Measurements from ENCODE around the gene STAM.
"Not testable (repeated sequence)": the region's sequence is repeated elsewhere in the genome, so short reads cannot be mapped to it uniquely, and the experiment has no call there.

STAM gene

DNA sequence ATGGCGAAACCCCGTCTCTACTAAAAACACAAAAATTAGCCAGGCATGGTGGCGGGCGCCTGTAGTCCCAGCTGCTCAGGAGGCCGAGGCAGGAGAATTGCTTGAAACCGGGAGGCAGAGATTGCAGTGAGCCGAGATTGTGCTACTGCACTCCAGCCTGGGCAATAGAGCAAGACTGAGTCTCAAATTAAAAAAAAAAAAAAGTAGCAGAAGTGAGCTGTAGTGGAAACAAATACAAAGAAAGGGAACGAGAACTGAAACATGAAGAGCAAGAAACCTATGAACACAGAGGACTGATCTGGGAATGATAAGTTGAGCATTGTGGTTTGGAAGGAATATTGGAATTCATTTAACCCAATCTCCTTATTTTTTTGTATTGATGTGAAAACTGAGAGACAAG is 11.4 kb upstream of the STAM start:
- CTCF ChIA-PET; H3K27ac ChIP-seq (ENCODE audit: extremely low read depth, low read depth, low read length); H3K36me3 ChIP-seq (ENCODE audit: control insufficient read depth in 2 of 2, insufficient read depth in 1 of 2, low read length in 2 of 2); H3K4me3 ChIP-seq (ENCODE audit: low read depth, low read length); H3K4me1 ChIP-seq (ENCODE audit: control insufficient read depth, insufficient read depth, low read length); H3K9me3 ChIP-seq (ENCODE audit: control insufficient read depth, insufficient read depth, low read depth, low read length): not testable (repeated sequence)
- POLR2A ChIA-PET, result interaction anchor here (1.4 kb wide), 2 partner anchors 11 to 16 kb away, joined by 3 to 6 read pairs; partner anchors contain the start of genes HACD1 and STAM

GRCh38 chr10:17633353-17633752 is 10.6 kb upstream of the STAM start:
- Histone ChIP-seq H3K4me1 (ENCODE audit: control insufficient read depth, insufficient read depth, low read length) (no peaks in the 10 kb centered on the region), H3K9me3 (ENCODE audit: control insufficient read depth, insufficient read depth, low read depth, low read length) (no peaks in the 10 kb centered on the region), H3K27ac (ENCODE audit: extremely low read depth, low read depth, low read length) (no peak overlapping the region), H3K36me3 (ENCODE audit: control insufficient read depth in 2 of 2, insufficient read depth in 1 of 2, low read length in 2 of 2) (no peaks in the 10 kb centered on the region), H3K4me3 (ENCODE audit: low read depth, low read length) (no peak overlapping the region)
- TF ChIP-seq ZFHX2 (tag by site-specific recombination; conservative IDR thresholded peaks at IDR 0.05), result no peak
- no peak for TF ChIP-seq ZNF596 (tag by site-specific recombination; IDR thresholded peaks at IDR 0.05)
- no peak for TF ChIP-seq ZNF335 (tag by site-specific recombination; conservative IDR thresholded peaks at IDR 0.05)
- TF ChIP-seq ZNF701 (tag by site-specific recombination; IDR thresholded peaks at IDR 0.05), result no peak
- POLR2A ChIA-PET, result interaction anchor here (1.4 kb wide), 2 partner anchors 11 to 16 kb away, joined by 3 to 6 read pairs; partner anchors contain the start of genes HACD1 and STAM
- CTCF ChIA-PET, result interaction anchor here (0.6 kb wide), 4 partner anchors 114 to 1306 kb away, joined by 3 to 7 read pairs (median 4); no protein-coding TSS in a partner anchor

- H3K27ac ChIP-seq (ENCODE audit: extremely low read depth, low read depth, low read length), result no peak overlapping the region
- no peak overlapping the region for H3K4me3 ChIP-seq (ENCODE audit: low read depth, low read length)
- ChIA-PET CTCF (interaction anchor here (0.6 to 1.0 kb wide), 3 partner anchors 86 to 165 kb away, joined by 3 to 5 read pairs (median 4); no protein-coding TSS in a partner anchor), POLR2A (no interaction called here)
- H3K36me3 ChIP-seq (ENCODE audit: control insufficient read depth in 2 of 2, insufficient read depth in 1 of 2, low read length in 2 of 2), result no peaks in the 10 kb centered on the region
- no peaks in the 10 kb centered on the region for H3K4me1 ChIP-seq (ENCODE audit: control insufficient read depth, insufficient read depth, low read length)
- H3K9me3 ChIP-seq (ENCODE audit: control insufficient read depth, insufficient read depth, low read depth, low read length), result no peaks in the 10 kb centered on the region
- TF ChIP-seq ZBTB21 (tag by site-specific recombination; IDR thresholded peaks at IDR 0.05) (no peak), ZNF394 (tag by site-specific recombination; IDR thresholded peaks at IDR 0.05; ENCODE audit: borderline replicate concordance) (no peak), KLF8 (tag by site-specific recombination; IDR thresholded peaks at IDR 0.05) (no peak), ZNF664 (tag by site-specific recombination; IDR thresholded peaks at IDR 0.05) (no peak)
Measured at GRCh38 chr10:17637869-17638268, 6.1 kb upstream of the STAM start.

DNA sequence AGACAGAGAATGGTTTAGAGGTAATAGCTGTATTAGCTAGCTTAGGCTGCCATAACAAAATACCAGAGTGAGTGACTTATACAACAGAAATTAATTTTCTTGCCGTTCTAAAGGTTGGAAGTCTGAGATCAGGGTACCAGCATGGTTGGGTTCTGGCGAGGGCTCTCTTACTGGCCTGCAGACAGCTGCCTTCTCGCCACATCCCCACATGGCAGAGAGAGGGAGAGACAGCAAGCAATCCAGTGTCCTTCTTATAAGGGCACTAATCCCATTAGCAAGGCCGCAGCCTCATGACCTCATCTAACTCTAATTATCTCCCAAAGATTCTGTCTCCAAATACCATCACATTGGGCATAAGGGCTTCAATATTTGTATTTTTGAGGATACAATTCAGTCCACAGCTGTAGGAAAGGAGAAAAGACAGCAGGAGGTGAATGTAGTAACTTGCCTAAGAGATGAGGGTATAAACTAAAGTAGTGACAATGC is 3.6 kb upstream of the STAM start:
- POLR2A ChIA-PET, result no interaction called here
- CTCF ChIA-PET, result interaction anchor here (0.6 kb wide), 1 partner anchor 1843 kb away, joined by 4 read pairs; no protein-coding TSS in a partner anchor

GRCh38 chr10:17643339-17643754 is 604 bp upstream of the STAM start:
- Histone ChIP-seq H3K9me3 (ENCODE audit: control insufficient read depth, insufficient read depth, low read depth, low read length) (no peaks in the 10 kb centered on the region), H3K27ac (ENCODE audit: extremely low read depth, low read depth, low read length) (peak overlapping the region; percentile 95), H3K4me1 (ENCODE audit: control insufficient read depth, insufficient read depth, low read length) (0 out of 2 replicates have a peak, but pooled peaks cover 3% of the 10 kb centered on the region), H3K36me3 (ENCODE audit: control insufficient read depth in 2 of 2, insufficient read depth in 1 of 2, low read length in 2 of 2) (peaks cover 0 to 6% of the 10 kb centered on the region in 2 experiments; a peak in 1 of 3 replicates), H3K4me3 (ENCODE audit: low read depth, low read length) (peak overlapping the region; percentile 86)
- POLR2A ChIA-PET, result interaction anchor here (0.6 to 2.6 kb wide), 10 partner anchors 8 to 193 kb away, joined by 3 to 47 read pairs (median 6); partner anchors contain the start of gene HACD1
- CTCF ChIA-PET, result interaction anchor here (0.6 to 1.2 kb wide), 6 partner anchors 8 to 576 kb away, joined by 3 to 7 read pairs (median 4); no protein-coding TSS in a partner anchor
- TF ChIP-seq KLF1 (tag by site-specific recombination; IDR thresholded peaks at IDR 0.05) (peak; percentile 95), ZNF398 (tag by site-specific recombination; IDR thresholded peaks at IDR 0.05) (no peak), KLF7 (tag by site-specific recombination; IDR thresholded peaks at IDR 0.05; ENCODE audit: borderline replicate concordance) (0 out of 2 replicates have a peak, but pooled peaks have one; percentile 18), ZNF639 (tag by site-specific recombination; IDR thresholded peaks at IDR 0.05) (0 out of 2 replicates have a peak, but pooled peaks have one; percentile 24), ZNF341 (tag by site-specific recombination; IDR thresholded peaks at IDR 0.05; ENCODE audit: low read depth) (peak; percentile 24), KLF10 (tag by site-specific recombination; IDR thresholded peaks at IDR 0.05) (no peak), WT1 (tag by site-specific recombination; IDR thresholded peaks at IDR 0.05) (peak; percentile 60; the same call in 1 of the 2 replicates), ZNF248 (tag by site-specific recombination; IDR thresholded peaks at IDR 0.05) (no peak), ZNF426 (tag by site-specific recombination; IDR thresholded peaks at IDR 0.05) (no peak), ZEB2 (tag by site-specific recombination; IDR thresholded peaks at IDR 0.05) (no peak), ZNF266 (tag by site-specific recombination; IDR thresholded peaks at IDR 0.05; ENCODE audit: low read depth) (no peak)

More for the DNA sequence above, 3.6 kb upstream of the STAM start:
- H3K4me1 ChIP-seq (ENCODE audit: control insufficient read depth, insufficient read depth, low read length), result 0 out of 2 replicates have a peak, but pooled peaks cover 3% of the 10 kb centered on the region
- no peaks in the 10 kb centered on the region for H3K36me3 ChIP-seq (ENCODE audit: control insufficient read depth in 2 of 2, insufficient read depth in 1 of 2, low read length in 2 of 2)
- no peaks in the 10 kb centered on the region for H3K9me3 ChIP-seq (ENCODE audit: control insufficient read depth, insufficient read depth, low read depth, low read length)
- H3K4me3 ChIP-seq (ENCODE audit: low read depth, low read length), result no peak overlapping the region
- no peak overlapping the region for H3K27ac ChIP-seq (ENCODE audit: extremely low read depth, low read depth, low read length)
- TF ChIP-seq ZNF37A (tag by site-specific recombination; IDR thresholded peaks at IDR 0.05) (no peak), ZNF585B (tag by site-specific recombination; IDR thresholded peaks at IDR 0.05) (no peak), ZNF248 (tag by site-specific recombination; IDR thresholded peaks at IDR 0.05) (no peak), ZNF558 (tag by site-specific recombination; IDR thresholded peaks at IDR 0.05) (no peak), WT1 (tag by site-specific recombination; IDR thresholded peaks at IDR 0.05) (no peak), ZNF571 (tag by site-specific recombination; IDR thresholded peaks at IDR 0.05) (no peak), ZNF23 (tag by site-specific recombination; IDR thresholded peaks at IDR 0.05; ENCODE audit: borderline replicate concordance) (no peak), SP2 (tag by site-specific recombination; IDR thresholded peaks at IDR 0.05) (no peak)
